Neural crest cell (in vitro differentiated cells): ENCODE measurements around the gene PCK2. TPM values are rescaled to one million over a fixed set of nuclear protein-coding genes. Genes with fewer than 3 reads are reported as not detected.

Experiments used
- DNase-seq: peaks from one replicate; pipeline ENCODE4 v3.0.0; 2021; ENCODE audit warnings: low read depth, mixed read lengths, low spot score
- H3K27ac Mint-ChIP-seq: one replicate; pipeline ENCODE4 v1.8.0; 2021; ENCODE audit warnings: mild to moderate bottlenecking, mixed read lengths; ENCODE audit not compliant: unreplicated experiment
- H3K27me3 Mint-ChIP-seq: 2 replicates; pipeline ENCODE4 v1.8.0; 2021; ENCODE audit warnings: low read depth, mild to moderate bottlenecking, mixed read lengths
- H3K36me3 Mint-ChIP-seq: 2 replicates; pipeline ENCODE4 v1.8.0; 2021; ENCODE audit warnings: low read depth, mild to moderate bottlenecking, mixed read lengths
- H3K4me1 Mint-ChIP-seq: 2 replicates; pipeline ENCODE4 v1.8.0; 2021; ENCODE audit warnings: mixed read lengths
- H3K4me3 Mint-ChIP-seq: one replicate; pipeline ENCODE4 v1.8.0; 2021; ENCODE audit warnings: mild to moderate bottlenecking, mixed read lengths
- H3K9me3 Mint-ChIP-seq: 2 replicates; pipeline ENCODE4 v1.8.0; 2021; ENCODE audit warnings: mixed read lengths
- CTCF ChIP-seq: fragments of 200-600 bp; sonication (generic); conservative IDR thresholded peaks from 2 replicates; pipeline ENCODE4 v1.5.0; 2021; ENCODE audit warnings: antibody characterized with exemption, mild to moderate bottlenecking
- total RNA-seq: library from RNA; stranded (reverse); gene quantifications from 2 replicates; pipeline ENCODE4 v1.2.1, GENCODE V29; 2021

PCK2 gene
- total RNA-seq, 1 donor from 2014 or later = 26.7 TPM

GRCh38 chr14:24092505-24093206 is 1.5 kb upstream of the PCK2 start:
- Mint-ChIP-seq H3K27ac (peak overlapping the region; percentile 3), H3K4me1 (peaks cover 38% of the 10 kb centered on the region), H3K9me3 (no peaks in the 10 kb centered on the region), H3K4me3 (peak overlapping the region; percentile 94), H3K27me3 (no peaks in the 10 kb centered on the region), H3K36me3 (no peaks in the 10 kb centered on the region)
- no peak for TF ChIP-seq CTCF
- DNase-seq = no peak

GRCh38 chr14:24093207-24093900 is 757 bp upstream of the PCK2 start:
- H3K27me3 Mint-ChIP-seq = no peaks in the 10 kb centered on the region
- H3K36me3 Mint-ChIP-seq = no peaks in the 10 kb centered on the region
- TF ChIP-seq CTCF = no peak
- DNase-seq = no peak
- H3K27ac Mint-ChIP-seq = peak overlapping the region; percentile 93
- peak overlapping the region; percentile 94 for H3K4me3 Mint-ChIP-seq
- H3K9me3 Mint-ChIP-seq = no peaks in the 10 kb centered on the region
- peaks cover 38% of the 10 kb centered on the region for H3K4me1 Mint-ChIP-seq

GRCh38 chr14:24094841-24095270 is 745 bp downstream of the PCK2 start:
- TF ChIP-seq CTCF = no peak
- Mint-ChIP-seq H3K4me1 (peaks cover 34% of the 10 kb centered on the region), H3K4me3 (peak overlapping the region; percentile 94), H3K27me3 (no peaks in the 10 kb centered on the region), H3K27ac (peak overlapping the region; percentile 86), H3K36me3 (no peaks in the 10 kb centered on the region), H3K9me3 (no peaks in the 10 kb centered on the region)
- no peak for DNase-seq

GRCh38 chr14:24095271-24096068 is 1.4 kb downstream of the PCK2 start:
- H3K4me3 Mint-ChIP-seq = peak overlapping the region; percentile 94
- no peaks in the 10 kb centered on the region for H3K27me3 Mint-ChIP-seq
- peak overlapping the region; percentile 86 for H3K27ac Mint-ChIP-seq
- no peaks in the 10 kb centered on the region for H3K9me3 Mint-ChIP-seq
- no peak for TF ChIP-seq CTCF
- no peak for DNase-seq
- H3K36me3 Mint-ChIP-seq = no peaks in the 10 kb centered on the region
- peaks cover 30% of the 10 kb centered on the region for H3K4me1 Mint-ChIP-seq

GRCh38 chr14:24096545-24097181 is 2.6 kb downstream of the PCK2 start:
- H3K9me3 Mint-ChIP-seq = no peaks in the 10 kb centered on the region
- H3K27me3 Mint-ChIP-seq = no peaks in the 10 kb centered on the region
- no peaks in the 10 kb centered on the region for H3K36me3 Mint-ChIP-seq
- H3K4me1 Mint-ChIP-seq = peaks cover 27% of the 10 kb centered on the region
- H3K4me3 Mint-ChIP-seq = peak overlapping the region; percentile 71
- H3K27ac Mint-ChIP-seq = no peak overlapping the region
- TF ChIP-seq CTCF = no peak
- DNase-seq = no peak
